Measurements from ENCODE around the gene DFFB.
"Not testable (repeated sequence)": the region's sequence is repeated elsewhere in the genome, so short reads cannot be mapped to it uniquely, and the experiment has no call there.

Gene DFFB, protein sequence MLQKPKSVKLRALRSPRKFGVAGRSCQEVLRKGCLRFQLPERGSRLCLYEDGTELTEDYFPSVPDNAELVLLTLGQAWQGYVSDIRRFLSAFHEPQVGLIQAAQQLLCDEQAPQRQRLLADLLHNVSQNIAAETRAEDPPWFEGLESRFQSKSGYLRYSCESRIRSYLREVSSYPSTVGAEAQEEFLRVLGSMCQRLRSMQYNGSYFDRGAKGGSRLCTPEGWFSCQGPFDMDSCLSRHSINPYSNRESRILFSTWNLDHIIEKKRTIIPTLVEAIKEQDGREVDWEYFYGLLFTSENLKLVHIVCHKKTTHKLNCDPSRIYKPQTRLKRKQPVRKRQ

DNA sequence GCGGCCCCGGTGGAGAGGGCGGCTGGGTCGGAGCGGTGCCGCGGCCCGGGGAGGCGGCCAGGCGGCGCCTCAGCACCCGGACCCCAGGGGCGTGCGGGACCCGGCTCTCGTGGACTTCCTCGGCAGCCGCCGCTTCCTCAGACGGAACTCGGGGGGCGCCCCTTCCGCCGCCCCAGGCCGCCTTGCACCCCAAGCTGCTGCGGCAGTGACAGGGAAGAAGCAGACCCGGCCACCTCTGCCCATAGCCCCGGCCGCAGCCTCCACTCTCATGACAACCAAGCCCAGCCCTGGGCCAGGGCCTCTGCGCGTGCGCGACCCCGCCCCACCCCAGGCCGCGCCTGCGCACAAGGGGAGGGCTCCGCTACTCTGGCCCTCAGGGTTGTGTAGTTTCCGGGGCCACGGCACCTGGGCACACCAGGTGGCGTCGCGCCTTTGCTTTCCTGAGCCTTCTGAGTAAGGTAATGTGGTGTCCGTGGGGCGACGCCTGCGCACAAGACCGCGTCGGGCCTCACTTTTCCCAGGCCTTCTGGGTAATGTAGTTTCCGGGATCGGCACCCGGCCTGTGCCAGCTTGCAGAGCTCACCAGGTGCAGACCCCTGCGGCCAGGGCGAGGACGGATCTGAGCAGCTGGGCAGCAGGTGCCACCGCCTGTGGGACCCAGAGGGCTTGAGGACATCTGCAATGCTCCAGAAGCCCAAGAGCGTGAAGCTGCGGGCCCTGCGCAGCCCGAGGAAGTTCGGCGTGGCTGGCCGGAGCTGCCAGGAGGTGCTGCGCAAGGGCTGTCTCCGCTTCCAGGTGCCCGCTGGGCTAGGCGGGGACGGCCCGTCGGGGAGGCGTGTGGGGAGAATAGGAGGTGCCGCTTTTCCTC is at the start of gene DFFB, which contains the start of gene CEP104:
Gene DFFB (plus strand): TSS at position 554 of the 868 bp plus-strand sequence. CDS start 128 bp downstream, at position 682.
Gene CEP104 (minus strand): TSS at position 289 of the 868 bp plus-strand sequence. CDS start 4,804 bp downstream, outside the sequence.
- DNase-seq, result peak; percentile 99

- no peak for DNase-seq
These were observed 49.5 kb upstream of the DFFB start for GRCh38 chr1:3807769-3808168.

DNA sequence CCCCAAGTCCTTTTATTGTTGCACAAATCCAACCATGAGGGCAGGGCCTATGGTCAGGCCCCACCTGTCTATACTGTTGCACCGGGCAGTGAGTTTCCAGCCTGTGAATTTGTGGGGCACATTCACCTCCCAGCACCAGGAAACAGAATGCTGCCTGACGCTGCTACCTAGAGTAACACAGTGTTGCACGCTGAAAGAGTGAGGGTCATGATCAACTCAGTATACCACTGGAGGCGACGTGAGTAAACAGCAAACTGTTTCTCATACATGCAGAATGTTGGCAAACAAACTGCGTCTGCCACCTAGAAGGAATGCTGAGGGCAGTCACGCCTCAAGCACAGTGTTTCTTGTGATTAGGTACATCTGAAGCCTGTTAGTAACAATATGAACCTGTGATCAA is 47.6 kb upstream of the DFFB start:
- no peak for DNase-seq

- DNase-seq, result not testable (repeated sequence)
These were observed 47.0 kb upstream of the DFFB start for GRCh38 chr1:3810149-3810761.

DNA sequence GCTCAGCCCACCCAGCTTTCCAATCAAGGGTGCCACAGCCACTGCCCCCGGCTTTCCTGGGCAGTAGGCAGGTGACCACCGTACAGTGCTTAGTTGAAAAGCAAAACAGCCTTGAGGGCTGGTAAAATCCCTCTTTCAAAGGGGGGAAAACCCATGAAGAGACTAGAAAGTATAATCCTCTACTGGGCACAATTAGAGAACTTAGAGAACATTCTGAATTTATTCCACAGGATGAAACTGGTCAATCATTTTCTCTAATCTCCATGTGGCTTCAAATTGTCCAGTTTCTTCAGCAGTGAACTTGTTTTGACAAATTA is 45.7 kb upstream of the DFFB start:
- no peak for DNase-seq

DNA sequence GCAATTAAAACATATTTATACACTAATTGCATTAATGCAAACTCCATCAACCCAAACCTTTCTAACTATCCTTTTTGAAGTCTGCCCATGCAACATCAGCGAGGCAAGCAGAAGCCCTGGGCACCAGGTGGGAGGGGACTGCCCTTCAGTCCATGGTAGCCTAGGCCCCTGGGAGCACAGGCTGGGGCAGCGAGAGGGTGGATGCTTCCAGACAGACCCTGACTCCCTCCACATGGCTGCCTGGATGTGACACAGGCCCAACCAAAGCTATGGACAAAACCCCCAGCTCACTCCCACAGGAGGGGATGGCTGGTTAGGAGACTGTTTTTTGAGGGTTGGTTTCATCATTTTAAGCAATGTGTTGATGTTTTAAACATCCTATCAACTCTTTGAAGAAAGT is 43.2 kb upstream of the DFFB start:
- DNase-seq, result no peak

- DNase-seq, result no peak
These were observed 42.3 kb upstream of the DFFB start for GRCh38 chr1:3814771-3815561.

GRCh38 chr1:3816331-3817137 is 40.7 kb upstream of the DFFB start:
- no peak for DNase-seq

DNA sequence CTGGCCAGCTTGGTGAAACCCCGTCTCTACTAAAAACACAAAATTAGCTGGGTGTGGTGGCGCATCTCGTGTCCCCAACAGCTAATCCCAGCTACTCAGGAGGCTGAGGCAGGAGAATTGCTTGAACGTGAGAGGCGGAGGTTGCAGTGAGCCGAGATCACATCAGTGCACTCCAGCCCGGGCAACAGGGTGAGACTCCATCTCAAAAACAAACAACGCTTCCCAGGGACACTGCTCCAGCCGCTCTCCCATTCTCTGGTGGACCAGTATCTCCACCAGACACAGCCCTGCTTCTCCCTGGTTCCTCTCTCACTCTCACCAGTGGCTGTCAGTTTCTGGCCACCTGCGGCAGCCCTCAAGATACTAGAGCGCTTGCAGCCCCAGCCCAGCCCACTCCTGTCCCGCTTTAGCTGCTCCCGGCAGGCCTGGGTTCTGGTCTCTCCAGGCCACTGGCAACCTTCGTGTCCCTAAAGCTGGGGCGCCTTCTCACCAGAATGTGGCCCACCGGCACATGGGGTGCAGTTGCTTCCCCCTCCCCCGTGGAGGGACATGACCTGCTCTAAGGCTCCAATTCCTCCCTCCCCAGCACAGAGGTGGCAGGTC is 40.0 kb upstream of the DFFB start:
- DNase-seq, result no peak

GRCh38 chr1:3817821-3818597 is 39.3 kb upstream of the DFFB start:
- no peak for DNase-seq

DNA sequence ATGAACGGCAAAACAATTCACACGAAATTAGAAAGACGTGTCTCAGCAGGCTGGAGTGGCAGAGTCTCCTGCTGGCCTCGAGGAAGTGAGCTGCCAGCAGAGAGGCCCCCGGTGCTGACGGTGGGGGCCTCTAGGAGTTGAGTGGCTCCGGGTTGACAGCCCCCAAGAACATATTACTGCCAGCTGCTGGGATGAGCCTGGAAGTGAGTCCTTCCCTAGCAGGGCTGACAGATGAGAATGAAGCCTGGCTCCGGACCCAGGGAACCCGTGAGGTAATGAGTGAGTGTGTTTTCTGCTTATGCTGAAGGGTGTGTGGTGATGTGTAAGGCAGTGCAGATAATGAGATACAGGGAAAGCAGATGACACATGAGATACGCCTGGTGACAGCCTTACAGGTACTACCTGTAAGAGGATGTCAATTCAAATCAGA is 37.5 kb upstream of the DFFB start:
- peak; percentile 37 for DNase-seq

- no peak for DNase-seq
These were observed 37.0 kb upstream of the DFFB start for GRCh38 chr1:3820316-3820715.

- DNase-seq, result peak; percentile 55
These were observed 36.3 kb upstream of the DFFB start for GRCh38 chr1:3821004-3821403.

DNA sequence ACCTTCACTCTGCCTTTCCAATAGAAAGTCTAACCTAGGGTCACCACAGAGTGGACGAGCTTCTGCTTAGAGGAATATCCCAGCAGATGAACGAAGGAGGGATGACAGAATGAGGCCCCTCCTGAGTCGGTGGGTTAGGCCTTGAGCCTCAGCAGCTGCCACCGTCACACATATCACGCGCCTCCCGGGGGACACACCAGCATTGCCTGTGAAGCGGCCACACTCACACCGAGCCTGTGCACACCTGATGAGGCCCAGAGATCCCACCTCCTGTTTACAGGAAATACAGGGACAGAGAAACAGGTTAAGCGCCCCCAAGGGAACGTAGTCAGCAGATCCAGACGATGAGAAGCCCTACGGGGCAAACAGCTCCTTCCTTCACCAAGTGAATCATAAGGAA is 35.8 kb upstream of the DFFB start:
- DNase-seq, result no peak

- DNase-seq, result no peak
These were observed 35.4 kb upstream of the DFFB start for GRCh38 chr1:3821908-3822307.

DNA sequence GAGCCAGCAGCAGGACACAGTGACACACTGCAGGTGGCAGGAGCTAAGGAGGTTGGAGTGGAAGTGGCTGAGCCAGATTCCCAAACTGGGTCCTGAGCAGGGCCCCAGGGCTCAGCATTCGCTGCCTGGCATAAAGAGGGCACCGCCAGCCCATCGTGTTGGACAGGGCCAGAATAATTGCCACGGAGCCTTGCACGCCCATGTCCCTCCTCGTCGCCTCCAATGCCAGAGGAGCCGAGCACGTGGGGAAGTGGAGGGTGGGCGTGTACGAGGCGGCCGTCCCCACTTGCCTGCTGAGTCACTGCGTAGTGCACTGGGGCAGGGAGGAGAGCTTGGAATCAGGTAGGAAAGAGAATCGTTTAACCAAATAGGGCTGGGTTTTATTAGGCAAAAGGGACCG is 34.9 kb upstream of the DFFB start:
- no peak for DNase-seq

- no peak for DNase-seq
These were observed 32.6 kb upstream of the DFFB start for GRCh38 chr1:3824650-3825049.

DNA sequence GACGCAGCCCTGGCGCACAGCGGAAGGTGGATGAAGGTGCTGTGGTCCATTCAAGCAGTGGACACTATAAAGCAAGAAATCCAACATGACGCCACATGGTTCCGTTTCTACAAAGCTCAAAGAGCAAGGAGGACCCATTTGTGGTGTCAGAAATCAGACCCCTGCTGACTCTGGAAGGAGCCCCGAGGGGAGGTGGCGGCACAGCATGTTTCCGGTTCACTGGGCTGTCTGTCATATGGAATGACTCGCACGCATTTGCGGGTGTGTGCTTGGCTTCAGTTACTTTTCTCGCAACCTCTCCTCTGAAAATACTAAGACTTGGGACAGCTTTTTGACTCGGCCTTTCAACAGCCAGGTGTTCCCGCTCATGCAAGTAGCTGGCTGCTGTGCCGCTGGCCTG is 31.9 kb upstream of the DFFB start:
- DNase-seq, result no peak

DNA sequence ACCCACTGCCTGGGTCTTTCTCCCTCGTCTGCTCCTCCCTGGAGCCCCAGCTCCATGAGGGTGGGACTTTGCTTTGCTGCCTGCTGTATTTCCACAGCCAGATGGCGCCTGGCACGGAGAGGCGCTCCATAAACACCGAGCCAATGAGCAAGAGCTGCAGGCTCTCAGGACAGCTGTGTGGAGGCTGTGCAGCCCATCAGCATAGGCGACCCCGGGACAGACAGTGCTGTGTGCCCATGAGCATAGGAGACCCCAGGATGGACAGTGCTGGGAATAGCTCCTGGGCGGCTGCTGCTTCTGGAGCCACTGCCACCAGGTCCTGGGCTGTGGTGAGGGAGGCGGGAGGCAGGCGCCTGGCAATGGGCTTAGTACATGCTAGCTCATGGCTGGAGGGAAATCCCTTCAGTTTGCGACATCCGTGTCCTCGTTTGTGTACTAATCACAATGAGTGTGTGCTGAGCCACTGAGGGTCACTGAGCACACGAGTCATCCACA is 29.4 kb upstream of the DFFB start:
- DNase-seq, result no peak

- no peak for DNase-seq
These were observed 28.9 kb upstream of the DFFB start for GRCh38 chr1:3828391-3828790.

DNA sequence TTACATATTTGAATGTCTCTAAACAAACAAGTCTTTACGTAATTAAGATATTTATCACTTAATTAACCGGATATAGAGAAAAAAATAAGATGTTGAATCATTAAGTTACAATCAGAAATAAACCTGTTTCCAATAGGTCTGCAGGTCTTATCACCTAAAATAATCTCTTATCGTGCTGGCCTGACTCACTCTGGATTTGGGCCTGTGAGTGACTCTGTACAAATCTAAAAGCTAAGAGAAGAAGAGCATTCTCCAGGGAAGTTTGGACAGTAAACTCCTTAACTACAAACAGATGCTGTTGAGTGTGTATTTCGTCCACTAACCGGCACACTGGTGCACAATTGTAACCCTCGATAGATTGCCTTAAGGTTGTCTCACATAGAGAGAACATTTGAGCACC is 25.6 kb upstream of the DFFB start:
- no peak for DNase-seq
